ENCODE results near the gene KRTAP4-5.
"Not testable (repeated sequence)": the region's sequence is repeated elsewhere in the genome, so short reads cannot be mapped to it uniquely, and the experiment has no call there.

The KRTAP4-5 gene

DNA sequence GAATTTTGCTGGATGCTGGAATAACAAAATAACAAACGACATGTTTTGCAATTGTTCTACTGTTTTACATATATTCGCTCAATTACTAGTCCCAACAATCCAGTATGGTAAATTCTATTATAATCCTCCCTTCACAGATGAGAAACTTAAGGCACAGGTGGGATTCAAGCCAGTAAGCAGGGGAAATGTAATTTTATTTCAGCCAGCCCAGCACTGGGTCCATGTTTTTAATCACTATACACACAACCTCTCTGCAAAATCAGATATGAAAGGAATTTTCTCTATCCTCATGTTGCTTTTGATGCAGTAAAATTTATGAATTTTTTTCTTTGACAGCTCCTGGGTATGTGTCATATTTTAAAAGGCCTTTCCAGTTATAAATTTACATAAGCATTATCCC is 4.4 kb downstream of the KRTAP4-5 start:
- DNase-seq, result no peak

GRCh38 chr17:41144846-41145245 is 4.8 kb downstream of the KRTAP4-5 start:
- no peak for DNase-seq

- no peak for DNase-seq
Observed at GRCh38 chr17:41141361-41141760, 8.3 kb downstream of the KRTAP4-5 start.

GRCh38 chr17:41140360-41141131 is 9.1 kb downstream of the KRTAP4-5 start, which contains the start of gene KRTAP4-6:
TSS of gene KRTAP4-6 (minus strand) at chr17:41140544. CDS start at chr17:41140487, 57 bp downstream.
- DNase-seq, result no peak

DNA sequence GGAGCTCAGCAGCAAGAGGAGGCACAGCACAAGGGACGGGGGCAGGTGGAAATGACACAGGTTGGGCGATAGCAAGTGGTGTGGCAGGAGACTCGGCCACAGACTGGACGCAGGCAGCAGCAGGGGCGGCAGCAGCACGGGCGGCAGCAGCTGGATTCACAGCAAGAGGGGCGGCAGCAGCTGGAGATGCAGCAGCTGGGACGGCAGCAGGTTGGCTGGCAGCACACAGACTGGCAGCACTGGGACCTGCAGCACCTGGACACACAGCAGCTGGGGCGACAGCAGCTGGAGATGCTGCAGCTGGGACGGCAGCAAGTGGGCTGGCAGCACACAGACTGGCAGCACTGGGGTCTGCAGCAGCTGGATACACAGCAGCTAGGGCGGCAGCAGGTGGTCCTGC is 9.8 kb downstream of the KRTAP4-5 start:
- not testable (repeated sequence) for DNase-seq

DNA sequence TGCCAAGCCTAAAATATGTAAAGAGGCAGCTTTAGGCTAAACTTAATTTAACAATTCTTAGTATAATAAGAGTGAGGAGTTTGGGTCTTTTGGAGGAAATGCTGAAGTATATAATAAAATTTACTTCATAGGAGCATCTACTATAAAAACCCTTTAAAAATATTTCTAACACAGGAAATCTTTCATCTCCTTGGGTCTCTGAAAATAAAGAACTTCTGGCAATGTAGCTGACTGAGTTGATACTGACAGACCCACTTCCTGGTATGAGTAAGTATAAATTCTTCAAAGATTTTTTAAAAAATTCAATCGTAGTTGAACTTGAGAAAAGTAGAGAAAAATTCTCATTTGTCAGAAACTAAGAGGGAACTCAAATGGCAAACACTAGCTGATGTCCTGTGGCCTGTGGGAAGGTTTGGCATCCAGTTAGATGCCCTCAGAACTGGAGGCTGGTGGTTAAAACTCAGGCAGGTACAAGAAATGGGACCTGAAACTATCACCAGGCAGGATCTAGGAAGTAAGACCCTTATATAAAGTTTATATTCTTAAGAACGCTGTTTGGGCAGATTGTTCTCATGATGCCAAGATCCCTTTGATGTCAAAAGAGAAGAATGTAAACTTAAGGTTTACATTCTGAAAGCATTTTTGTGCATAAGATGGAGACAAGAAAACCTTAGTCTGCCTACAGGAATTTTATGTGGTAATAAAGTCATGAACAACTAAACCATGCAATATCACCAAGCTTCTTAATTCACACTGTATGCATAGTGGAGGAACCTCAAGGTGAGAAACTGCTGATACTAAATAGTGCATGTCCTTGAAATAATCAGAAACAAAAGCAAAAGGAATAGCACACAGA is 15.5 kb downstream of the KRTAP4-5 start:
- no peak for DNase-seq

DNA sequence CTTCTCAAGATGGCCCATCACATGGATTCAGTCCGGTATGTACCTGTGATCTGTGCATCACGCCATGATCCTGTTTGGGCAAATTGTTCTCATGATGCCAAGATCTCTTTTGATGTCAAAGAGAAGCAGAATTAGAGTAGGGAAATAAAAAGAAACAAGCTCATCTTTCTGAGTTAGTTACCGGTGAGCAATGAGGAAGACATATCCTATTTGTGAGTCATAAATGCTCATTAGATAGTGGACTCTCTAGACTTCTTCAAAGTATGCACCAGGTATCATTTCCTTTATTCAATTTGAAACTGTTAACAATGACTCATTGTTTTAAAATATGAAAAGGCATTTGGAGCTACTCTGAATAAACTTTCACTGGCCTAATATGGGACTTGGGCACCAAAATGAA is 17.6 kb downstream of the KRTAP4-5 start:
- no peak for DNase-seq

DNA sequence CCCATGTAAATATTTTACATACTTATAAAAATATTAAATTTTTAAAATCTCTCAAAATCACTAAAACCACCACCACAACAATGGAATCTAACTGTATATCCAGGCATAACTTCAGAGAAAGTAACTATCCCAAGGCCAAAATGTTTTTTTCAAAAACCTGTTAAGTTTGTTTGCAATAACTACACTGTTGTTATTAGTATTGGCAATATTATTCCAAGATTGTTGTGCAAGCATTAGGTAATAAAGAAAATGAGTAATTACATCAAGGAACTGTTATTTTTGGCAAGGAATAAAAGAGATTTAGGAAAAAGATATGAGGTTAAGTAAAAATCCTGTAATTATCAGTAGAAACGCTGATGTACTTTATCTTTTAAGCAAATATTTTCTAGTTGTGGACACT is 22.3 kb downstream of the KRTAP4-5 start:
- DNase-seq, result no peak

GRCh38 chr17:41126412-41126811 is 23.2 kb downstream of the KRTAP4-5 start:
- DNase-seq, result no peak

DNA sequence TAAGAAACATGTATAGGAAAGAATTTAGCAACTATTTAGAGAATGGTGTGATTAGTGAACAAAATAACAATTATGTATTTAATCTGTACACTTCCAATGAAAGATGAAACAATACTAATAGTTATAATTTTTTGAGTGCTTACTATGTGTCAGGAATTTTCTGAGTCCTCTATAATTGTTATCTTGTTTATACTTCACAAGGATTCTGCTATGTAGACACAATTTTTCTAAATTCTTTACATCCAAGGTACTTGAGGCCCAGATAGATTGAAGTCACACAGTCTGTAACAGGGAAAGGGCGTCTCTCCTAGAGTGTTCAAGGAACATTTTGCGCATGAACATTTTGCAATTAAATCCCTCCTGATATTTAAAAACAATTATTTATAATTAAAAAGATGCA is 24.6 kb downstream of the KRTAP4-5 start:
- no peak for DNase-seq

GRCh38 chr17:41123991-41124371 is 25.6 kb downstream of the KRTAP4-5 start, which contains the start of gene KRTAP4-12:
TSS of gene KRTAP4-12 (minus strand) at chr17:41124182. CDS start at chr17:41124122, 60 bp downstream.
- DNase-seq, result not testable (repeated sequence)

DNA sequence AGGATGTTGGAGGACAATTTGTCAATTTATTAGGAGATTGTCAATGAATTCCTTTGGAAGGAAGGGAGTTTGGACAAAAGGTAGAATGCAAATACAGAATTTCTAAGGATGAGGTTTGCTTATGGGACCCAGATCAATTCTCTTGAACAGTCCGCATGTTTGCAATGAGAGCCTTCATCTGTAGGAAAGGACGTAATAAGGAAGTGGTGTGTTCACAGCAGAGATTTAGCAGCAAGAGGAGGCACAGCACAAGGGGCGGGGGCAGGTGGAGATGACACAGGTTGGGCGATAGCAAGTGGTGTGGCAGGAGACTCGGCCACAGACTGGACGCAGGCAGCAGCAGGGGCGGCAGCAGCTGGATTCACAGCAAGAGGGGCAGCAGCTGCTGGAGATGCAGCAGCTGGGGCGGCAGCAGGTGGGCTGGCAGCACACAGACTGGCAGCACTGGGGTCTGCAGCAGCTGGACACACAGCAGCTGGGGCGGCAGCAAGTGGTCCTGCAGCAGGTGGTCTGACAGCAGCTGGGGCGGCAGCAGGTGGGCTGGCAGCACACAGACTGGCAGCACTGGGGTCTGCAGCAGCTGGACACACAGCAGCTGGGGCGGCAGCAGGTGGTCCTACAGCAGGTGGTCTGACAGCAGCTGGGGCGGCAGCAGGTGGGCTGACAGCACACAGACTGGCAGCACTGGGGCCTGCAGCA is 26.2 kb downstream of the KRTAP4-5 start:
- DNase-seq, result not testable (repeated sequence)

DNA sequence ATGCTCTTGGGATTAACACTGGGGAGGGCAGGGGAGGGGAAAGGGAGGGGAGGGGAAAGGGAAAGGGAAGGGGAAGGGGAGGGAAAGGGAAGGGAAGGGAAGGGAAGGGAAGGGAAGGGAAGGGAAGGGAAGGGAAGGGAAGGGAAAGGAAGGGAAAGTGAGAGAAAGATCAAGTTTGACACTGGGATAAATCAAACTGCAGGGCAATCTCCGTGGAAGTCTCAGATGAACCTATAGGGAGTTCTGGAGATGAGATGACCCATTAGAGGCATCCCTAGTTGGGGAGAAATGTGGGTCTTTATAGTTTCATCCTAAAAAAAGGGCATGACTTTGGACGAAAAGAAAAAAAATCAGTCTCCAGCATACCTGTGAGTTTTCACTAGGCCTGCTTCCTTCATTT is 27.9 kb downstream of the KRTAP4-5 start:
- no peak for DNase-seq

- DNase-seq, result not testable (repeated sequence)
Observed at GRCh38 chr17:41119696-41120690, 29.6 kb downstream of the KRTAP4-5 start.

- no peak for DNase-seq
Observed at GRCh38 chr17:41118721-41119120, 30.9 kb downstream of the KRTAP4-5 start.

GRCh38 chr17:41117846-41118386 is 31.7 kb downstream of the KRTAP4-5 start, which contains the start of gene KRTAP4-11:
TSS of gene KRTAP4-11 (minus strand) at chr17:41118373. CDS start at chr17:41118315, 58 bp downstream.
- not testable (repeated sequence) for DNase-seq

DNA sequence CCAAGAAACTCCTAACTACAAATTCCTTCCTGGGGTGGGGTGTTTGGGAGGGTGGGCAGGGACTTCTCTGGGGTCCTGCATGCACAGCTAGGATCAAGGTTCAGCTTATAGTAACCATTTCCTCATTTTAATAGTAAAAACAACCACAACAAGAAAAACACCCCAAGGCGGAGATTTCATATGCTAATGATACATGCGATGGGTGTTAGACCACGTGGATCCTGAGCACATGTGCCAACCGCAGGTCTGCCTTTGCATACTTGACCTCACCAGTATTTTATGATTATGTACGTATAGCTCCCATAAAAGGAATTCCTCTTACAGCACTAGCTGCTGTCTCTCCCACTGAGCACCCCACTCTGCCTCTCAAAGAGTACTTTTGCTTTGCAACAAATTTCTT is 33.3 kb downstream of the KRTAP4-5 start:
- DNase-seq, result no peak

DNA sequence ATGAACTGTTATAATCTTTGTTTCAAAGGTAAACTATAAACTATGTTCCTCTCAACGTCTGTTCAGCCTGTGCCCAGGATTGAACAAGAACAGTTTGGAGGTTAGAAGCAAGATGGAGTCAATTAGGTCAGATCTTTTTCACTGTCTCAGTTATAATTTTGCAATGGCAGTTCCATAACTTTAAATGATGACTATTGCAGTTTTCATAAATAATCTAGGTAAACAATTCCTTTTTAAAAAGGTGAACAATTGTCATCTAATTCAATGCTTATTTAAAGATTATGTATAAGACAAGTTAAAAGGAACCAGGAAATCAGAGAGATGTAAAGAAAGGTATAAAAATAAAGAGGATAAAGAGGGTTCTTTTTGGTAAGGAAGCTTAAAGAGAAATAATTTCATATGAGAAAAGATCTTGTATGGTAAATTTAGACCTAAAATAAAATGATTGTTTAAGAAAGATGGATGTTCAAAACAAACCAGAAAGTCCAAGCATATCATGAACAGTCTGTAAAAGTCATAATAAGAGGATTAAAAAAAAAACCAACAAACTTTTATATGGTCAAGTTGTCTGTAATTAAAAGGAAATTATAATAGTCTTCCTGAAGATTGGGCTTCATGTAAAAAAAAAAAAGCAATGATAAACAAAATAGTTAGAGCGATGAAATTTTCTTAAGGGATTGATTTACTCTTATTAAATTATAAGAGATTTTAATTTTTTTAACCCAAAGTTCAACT is 38.3 kb downstream of the KRTAP4-5 start:
- no peak for DNase-seq

DNA sequence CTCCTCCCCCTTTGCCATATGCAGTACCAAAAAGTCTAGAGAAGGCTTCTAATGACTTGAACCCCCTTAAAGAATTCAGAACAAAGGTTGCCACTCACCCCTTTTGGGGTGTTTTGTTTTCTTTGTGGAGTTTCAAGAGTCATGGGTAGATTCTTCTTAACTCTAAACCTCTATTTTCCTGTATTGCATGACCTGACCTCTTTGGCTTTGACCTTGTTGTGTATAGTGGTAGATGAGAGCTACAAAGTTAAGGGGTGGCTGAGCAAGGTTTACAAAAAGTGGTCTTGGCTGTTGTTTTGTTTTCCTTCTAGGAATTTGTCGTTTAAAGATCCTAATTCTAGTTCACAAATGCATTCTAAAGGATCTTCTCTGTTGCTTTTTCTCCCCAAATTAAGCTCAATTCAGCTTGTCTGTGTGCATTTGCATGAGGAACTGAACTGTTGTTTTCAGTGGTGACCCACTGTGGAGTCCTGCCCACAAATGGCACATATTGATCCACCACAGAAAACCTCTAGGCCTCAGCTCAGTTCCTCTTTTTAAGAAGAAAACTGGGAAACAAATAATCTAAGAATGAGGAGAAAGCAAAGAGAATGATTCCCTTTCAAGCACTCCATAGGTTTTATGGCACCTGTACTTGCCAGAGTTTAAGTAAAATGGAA is 40.8 kb downstream of the KRTAP4-5 start:
- not testable (repeated sequence) for DNase-seq

DNA sequence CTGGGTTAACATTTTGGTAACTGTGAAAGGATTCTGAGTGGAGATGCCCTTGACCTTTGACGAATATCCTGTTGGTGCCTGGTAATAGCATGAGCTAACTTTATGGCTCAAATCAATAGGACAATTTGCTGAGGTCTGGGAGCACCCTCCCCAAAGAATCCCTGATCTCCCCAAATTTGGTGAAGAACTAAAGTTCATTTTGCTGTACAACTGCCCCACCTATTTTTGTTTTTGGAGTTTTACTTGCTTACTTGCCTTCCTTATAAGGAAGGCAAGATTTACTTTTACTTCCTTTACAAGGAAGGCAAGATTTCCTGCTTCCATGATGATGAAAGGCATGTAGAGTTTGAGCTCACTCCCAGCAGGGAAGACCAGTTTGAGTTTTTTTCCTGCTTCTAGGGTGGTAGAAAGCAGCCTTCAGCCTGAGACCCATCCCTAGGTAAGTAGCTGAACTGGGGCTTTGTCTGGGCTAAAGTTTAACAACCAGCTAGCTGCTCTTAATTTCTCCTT is 41.6 kb downstream of the KRTAP4-5 start:
- DNase-seq, result no peak
